Measurements from ENCODE around the gene CLDND2. TPM values are rescaled to one million over a fixed set of nuclear protein-coding genes. Genes with fewer than 3 reads are reported as not detected.
A peak's percentile ranks its signal among the peaks of the same experiment; 100 is the strongest.

CLDND2 gene
- total RNA-seq, 4 donors from 2014 or later: not detected

- Histone ChIP-seq H3K36me3 (no peaks in the 10 kb centered on the region), H3K27me3 (peaks cover 0 to 11% of the 10 kb centered on the region in 2 donors), H3K27ac (no peak overlapping the region), H3K4me1 (peaks cover 0 to 11% (median 2%) of the 10 kb centered on the region in 4 donors), H3K4me3 (no peak overlapping the region), H3K9me3 (peaks cover 0 to 3% (median 0%) of the 10 kb centered on the region in 4 donors)
- no peak for TF ChIP-seq POLR2A (IDR thresholded peaks at IDR 0.05)
- no peak for TF ChIP-seq CTCF (IDR thresholded peaks at IDR 0.05)
- DNase-seq: no peak
Observed at GRCh38 chr19:51331193-51331592, 37.6 kb downstream of the CLDND2 start.

- no peak for DNase-seq
- no peaks in the 10 kb centered on the region for H3K36me3 ChIP-seq
- peaks cover 0 to 3% (median 0%) of the 10 kb centered on the region in 4 donors for H3K9me3 ChIP-seq
- no peak overlapping the region for H3K27ac ChIP-seq
- no peak overlapping the region for H3K4me3 ChIP-seq
- peaks cover 0 to 11% (median 2%) of the 10 kb centered on the region in 4 donors for H3K4me1 ChIP-seq
- TF ChIP-seq CTCF (IDR thresholded peaks at IDR 0.05): no peak
- no peak for TF ChIP-seq POLR2A (IDR thresholded peaks at IDR 0.05)
- peaks cover 0 to 11% of the 10 kb centered on the region in 2 donors for H3K27me3 ChIP-seq
Observed at GRCh38 chr19:51330366-51330765, 38.4 kb downstream of the CLDND2 start.

- H3K36me3 ChIP-seq: no peaks in the 10 kb centered on the region
- peaks cover 0 to 3% (median 0%) of the 10 kb centered on the region in 4 donors for H3K9me3 ChIP-seq
- H3K27me3 ChIP-seq: peaks cover 0 to 11% of the 10 kb centered on the region in 2 donors
- TF ChIP-seq POLR2A (IDR thresholded peaks at IDR 0.05) (no peak), CTCF (IDR thresholded peaks at IDR 0.05) (no peak)
- H3K27ac ChIP-seq: no peak overlapping the region
- no peak overlapping the region for H3K4me3 ChIP-seq
- H3K4me1 ChIP-seq: peaks cover 0 to 11% (median 2%) of the 10 kb centered on the region in 4 donors
- no peak for DNase-seq
Observed at GRCh38 chr19:51329411-51329810, 39.4 kb downstream of the CLDND2 start.

GRCh38 chr19:51327066-51328001 lies 41.5 kb downstream of the CLDND2 start:
- peaks cover 0 to 11% of the 10 kb centered on the region in 2 donors for H3K27me3 ChIP-seq
- peak overlapping the region in 3 of 4 donors; percentile 13 to 30 (median 27) for H3K4me3 ChIP-seq
- H3K4me1 ChIP-seq: peaks cover 0 to 11% (median 2%) of the 10 kb centered on the region in 4 donors
- no peak overlapping the region for H3K27ac ChIP-seq
- H3K36me3 ChIP-seq: no peaks in the 10 kb centered on the region
- H3K9me3 ChIP-seq: peaks cover 0 to 2% (median 0%) of the 10 kb centered on the region in 4 donors
- TF ChIP-seq CTCF (IDR thresholded peaks at IDR 0.05): no peak
- no peak for TF ChIP-seq POLR2A (IDR thresholded peaks at IDR 0.05)
- DNase-seq: peak in 2 of 3 donors; percentile 57 to 64

GRCh38 chr19:51326216-51327065 lies 42.4 kb downstream of the CLDND2 start:
- no peak for TF ChIP-seq CTCF (IDR thresholded peaks at IDR 0.05)
- TF ChIP-seq POLR2A (IDR thresholded peaks at IDR 0.05): no peak
- Histone ChIP-seq H3K27ac (no peak overlapping the region), H3K4me1 (peaks cover 0 to 11% (median 2%) of the 10 kb centered on the region in 4 donors), H3K27me3 (peaks cover 0 to 11% of the 10 kb centered on the region in 2 donors), H3K36me3 (no peaks in the 10 kb centered on the region), H3K4me3 (no peak overlapping the region), H3K9me3 (no peaks in the 10 kb centered on the region)
- no peak for DNase-seq

All from Peyer's patch (tissue), 4 donors.